GM08714 (cell line): ENCODE measurements around the gene ADK.
"Not testable (repeated sequence)": the region's sequence is repeated elsewhere in the genome, so short reads cannot be mapped to it uniquely, and the experiment has no call there.

ENCODE experiments used
- H3K4me3 ChIP-seq: fragments of 200-500 bp; sonication (Bioruptor generic); 2 replicates; pipeline ENCODE4 v1.5.1; 2014; ENCODE audit warnings: mild to moderate bottlenecking, low read length, inconsistent platforms
- ZNF274 ChIP-seq: IDR thresholded peaks from 2 replicates; pipeline ENCODE4 v1.6.1; 2012; ENCODE audit warnings: mild to moderate bottlenecking, low read depth, low read length

ADK gene

GRCh38 chr10:74521526-74521925 is 370.5 kb downstream of the ADK start:
- TF ChIP-seq ZNF274, result no peak

DNA sequence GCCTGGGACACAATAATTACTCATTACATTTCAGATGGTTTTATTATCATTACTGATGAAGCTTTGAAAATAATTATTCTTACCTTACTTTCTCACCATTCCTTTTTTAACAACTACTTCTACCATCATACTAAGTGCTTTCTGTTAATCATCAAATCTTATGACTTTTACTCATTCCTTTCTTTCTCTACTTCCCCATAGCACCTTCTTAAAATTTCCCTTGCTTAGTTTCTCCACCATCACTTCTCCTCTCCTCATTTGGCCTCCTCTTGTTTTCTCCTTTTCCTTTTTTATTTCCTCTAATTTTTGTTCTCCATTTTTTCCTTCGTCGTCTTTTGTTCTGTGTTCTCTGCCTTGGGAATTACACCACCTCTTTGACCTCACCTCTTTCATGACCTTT is 372.2 kb downstream of the ADK start:
- no peak for TF ChIP-seq ZNF274
- H3K4me3 ChIP-seq, result no peak overlapping the region

More at GRCh38 chr10:74521526-74521925, 370.5 kb downstream of the ADK start:
- no peak overlapping the region for H3K4me3 ChIP-seq

DNA sequence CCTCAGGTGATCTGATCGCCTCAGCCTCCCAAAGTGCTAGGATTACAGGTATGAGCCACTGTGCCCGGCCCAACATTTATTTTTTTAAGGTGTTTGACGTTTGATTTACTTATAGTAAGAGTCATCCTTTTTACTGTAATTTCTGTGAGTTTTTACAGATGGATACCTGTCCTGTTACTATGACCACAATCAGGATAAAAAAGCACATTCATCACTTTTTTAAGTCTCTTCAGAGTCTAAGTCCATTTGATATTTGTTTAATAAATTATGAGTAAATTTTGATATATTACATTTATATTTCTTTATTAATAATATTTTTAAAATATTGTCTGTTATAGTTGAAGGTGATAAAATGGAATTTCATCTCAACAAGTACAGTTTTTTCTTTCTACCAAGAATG is 374.9 kb downstream of the ADK start:
- no peak overlapping the region for H3K4me3 ChIP-seq
- TF ChIP-seq ZNF274, result no peak

- not testable (repeated sequence) for H3K4me3 ChIP-seq
Observed at GRCh38 chr10:74527611-74528010, 376.6 kb downstream of the ADK start.

DNA sequence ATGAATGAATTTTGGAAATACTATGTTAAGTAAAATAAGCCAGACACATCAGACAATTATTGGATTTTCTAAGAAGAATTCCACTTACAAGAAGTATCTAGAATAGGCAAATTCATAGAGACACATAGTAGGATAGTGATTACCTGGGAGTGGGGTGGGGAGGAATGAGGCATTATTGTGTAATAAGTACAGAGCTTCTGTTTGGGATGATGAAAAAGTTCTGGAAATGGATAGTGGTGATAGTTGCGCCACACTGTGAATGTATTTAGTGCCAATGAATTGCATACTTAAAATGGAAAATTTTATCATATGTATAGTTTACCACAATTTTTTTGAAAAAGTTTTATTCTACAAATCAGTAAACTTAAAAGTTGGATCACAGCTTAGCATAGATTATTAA is 378.2 kb downstream of the ADK start:
- TF ChIP-seq ZNF274, result no peak

GRCh38 chr10:74530981-74531380 is 380.0 kb downstream of the ADK start:
- no peak for TF ChIP-seq ZNF274
- H3K4me3 ChIP-seq, result no peak overlapping the region

More for the DNA sequence above, 378.2 kb downstream of the ADK start:
- no peak overlapping the region for H3K4me3 ChIP-seq

- TF ChIP-seq ZNF274, result no peak
- no peak overlapping the region for H3K4me3 ChIP-seq
Observed at GRCh38 chr10:74539317-74539716, 388.3 kb downstream of the ADK start.

DNA sequence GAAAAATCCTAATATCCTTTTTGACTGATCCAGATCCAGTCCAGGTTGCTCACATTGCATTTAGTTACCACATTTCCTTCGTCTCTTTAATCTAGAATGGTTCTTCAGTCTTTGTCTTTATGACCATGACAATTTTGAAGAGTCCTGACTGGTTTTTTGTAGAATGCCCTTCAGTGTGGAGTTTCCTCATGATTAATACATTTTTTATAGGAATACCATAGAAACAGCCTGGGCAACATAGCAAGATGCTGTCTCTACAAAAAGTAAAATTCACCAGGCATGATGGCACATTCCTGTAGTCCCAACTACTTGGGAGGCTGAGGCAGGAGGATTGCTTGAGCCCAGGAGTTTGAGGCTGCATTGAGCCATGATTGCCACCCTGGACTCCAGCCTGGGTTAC is 390.4 kb downstream of the ADK start:
- no peak for TF ChIP-seq ZNF274
- H3K4me3 ChIP-seq, result no peak overlapping the region

GRCh38 chr10:74542077-74542476 is 391.1 kb downstream of the ADK start:
- H3K4me3 ChIP-seq, result no peak overlapping the region
- TF ChIP-seq ZNF274, result no peak

DNA sequence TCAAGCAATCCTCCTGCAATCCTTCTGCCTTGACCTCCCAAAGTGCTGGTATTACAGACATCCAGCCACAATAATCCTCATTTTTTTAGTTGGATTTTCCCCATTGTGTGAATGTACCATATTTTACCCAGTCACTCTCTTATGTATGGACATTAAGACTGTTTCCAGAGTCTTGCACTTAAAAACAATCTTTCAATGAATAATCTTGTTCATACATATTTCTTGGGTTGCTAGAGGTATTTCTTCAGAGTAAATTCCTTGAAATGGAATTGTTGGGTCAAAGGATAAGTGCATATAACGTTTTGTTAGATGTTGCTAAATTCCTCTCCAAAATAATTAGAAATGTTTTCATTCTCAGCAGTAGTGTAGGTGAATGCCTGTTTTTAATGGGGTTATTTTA is 392.3 kb downstream of the ADK start:
- H3K4me3 ChIP-seq, result no peak overlapping the region
- TF ChIP-seq ZNF274, result no peak

- H3K4me3 ChIP-seq, result no peak overlapping the region
Observed at GRCh38 chr10:74544106-74544505, 393.1 kb downstream of the ADK start.

DNA sequence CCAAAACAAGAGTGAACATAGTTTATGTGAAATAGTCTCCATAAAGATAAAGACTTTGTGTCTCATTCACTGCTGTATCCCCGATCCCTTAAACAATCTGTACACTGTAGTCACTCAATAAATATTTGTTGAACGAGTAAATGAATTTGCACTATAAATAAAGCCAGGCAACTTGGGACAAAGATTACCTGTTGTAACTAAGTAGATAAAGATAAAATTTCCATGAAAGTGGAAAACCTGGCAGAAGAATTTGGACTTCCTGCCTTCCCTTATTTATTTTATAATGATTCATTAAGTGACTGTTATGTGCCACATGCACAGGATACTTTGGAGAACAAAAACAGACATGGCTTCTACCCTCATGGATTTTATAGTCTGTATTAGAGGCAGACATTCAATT is 397.7 kb downstream of the ADK start:
- TF ChIP-seq ZNF274, result no peak
- H3K4me3 ChIP-seq, result no peak overlapping the region

More at GRCh38 chr10:74544106-74544505, 393.1 kb downstream of the ADK start:
- TF ChIP-seq ZNF274, result no peak

- TF ChIP-seq ZNF274, result no peak
Observed at GRCh38 chr10:74556072-74556705, 405.2 kb downstream of the ADK start.

GRCh38 chr10:74557098-74557497 is 406.1 kb downstream of the ADK start:
- H3K4me3 ChIP-seq, result no peak overlapping the region
- no peak for TF ChIP-seq ZNF274

More at GRCh38 chr10:74556072-74556705, 405.2 kb downstream of the ADK start:
- H3K4me3 ChIP-seq, result no peak overlapping the region

GRCh38 chr10:74558403-74558802 is 407.4 kb downstream of the ADK start:
- TF ChIP-seq ZNF274, result no peak
- no peak overlapping the region for H3K4me3 ChIP-seq

GRCh38 chr10:74558897-74559296 is 407.9 kb downstream of the ADK start:
- TF ChIP-seq ZNF274, result no peak
- no peak overlapping the region for H3K4me3 ChIP-seq

DNA sequence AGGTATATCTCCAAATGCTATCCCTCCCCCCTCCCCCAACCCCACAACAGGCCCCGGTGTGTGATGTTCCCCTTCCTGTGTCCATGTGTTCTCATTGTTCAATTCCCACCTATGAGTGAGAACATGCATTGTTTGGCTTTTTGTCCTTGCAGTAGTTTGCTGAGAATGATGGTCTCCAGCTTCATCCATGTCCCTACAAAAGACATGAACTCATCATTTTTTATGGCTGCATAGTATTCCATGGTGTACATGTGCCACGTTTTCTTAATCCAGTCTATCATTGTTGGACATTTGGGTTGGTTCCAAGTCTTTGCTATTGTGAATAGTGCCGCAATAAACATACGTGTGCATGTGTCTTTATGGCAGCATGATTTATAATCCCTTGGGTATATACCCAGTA is 417.9 kb downstream of the ADK start:
- H3K4me3 ChIP-seq, result not testable (repeated sequence)

- H3K4me3 ChIP-seq, result not testable (repeated sequence)
Observed at GRCh38 chr10:74573497-74573896, 422.5 kb downstream of the ADK start.
